GM19468 (cell line): ENCODE data around the gene CDC20.
"Not testable (repeated sequence)": the region's sequence is repeated elsewhere in the genome, so short reads cannot be mapped to it uniquely, and the experiment has no call there.

Source experiments
- ATAC-seq: cut with Tn5 transposase; IDR thresholded peaks from one replicate; pipeline ENCODE4 v1.9.1; 2021; ENCODE audit warnings: mild to moderate bottlenecking, moderate library complexity, moderate number of reproducible peaks; ENCODE audit not compliant: unreplicated experiment; ENCODE audit errors: extremely low read depth

Gene CDC20

GRCh38 chr1:43377831-43378230 lies 19.1 kb downstream of the CDC20 start:
- no peak for ATAC-seq

DNA sequence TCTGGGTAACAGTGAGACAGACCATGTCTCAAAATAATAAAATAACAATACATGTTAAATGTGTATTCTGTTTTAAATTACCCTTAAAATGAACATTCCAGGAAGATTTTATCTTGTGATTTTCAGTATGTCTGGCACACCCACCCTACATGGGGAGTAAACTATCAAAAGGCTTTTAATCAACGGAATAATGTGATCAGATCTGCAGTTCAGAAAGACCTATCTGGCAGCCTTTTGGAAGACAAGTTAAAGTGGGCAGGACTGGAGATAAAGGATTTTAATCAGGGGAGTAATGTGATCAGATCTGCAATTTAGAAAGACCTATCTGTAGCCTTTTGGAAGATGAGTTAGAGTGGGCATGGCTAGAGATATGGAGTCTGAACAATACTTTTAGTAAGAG lies 20.7 kb downstream of the CDC20 start:
- ATAC-seq: no peak

DNA sequence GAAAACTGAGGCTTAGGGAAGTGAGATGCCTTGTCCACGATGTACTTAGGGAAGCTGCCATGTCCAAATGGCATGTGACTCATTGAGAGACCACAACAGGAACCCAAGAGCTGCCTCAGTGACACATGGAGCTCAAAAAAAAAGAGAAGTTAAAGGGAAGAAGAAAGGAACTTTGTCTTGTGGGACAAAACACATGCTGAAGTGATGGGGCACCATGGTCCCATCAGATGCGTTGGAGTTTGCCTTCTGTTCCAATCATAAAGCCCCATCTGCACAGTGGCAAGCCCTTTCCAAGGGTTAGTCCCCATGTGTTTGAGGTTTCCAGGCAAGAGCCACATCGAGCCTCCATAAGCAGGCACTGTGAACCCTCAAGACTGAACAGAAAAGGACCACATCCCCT lies 22.8 kb downstream of the CDC20 start:
- ATAC-seq: no peak

GRCh38 chr1:43382027-43382779 lies 23.4 kb downstream of the CDC20 start:
- ATAC-seq: no peak

- ATAC-seq: no peak
Measured at GRCh38 chr1:43383449-43383848, 24.7 kb downstream of the CDC20 start.

GRCh38 chr1:43386676-43387075 lies 27.9 kb downstream of the CDC20 start:
- no peak for ATAC-seq

DNA sequence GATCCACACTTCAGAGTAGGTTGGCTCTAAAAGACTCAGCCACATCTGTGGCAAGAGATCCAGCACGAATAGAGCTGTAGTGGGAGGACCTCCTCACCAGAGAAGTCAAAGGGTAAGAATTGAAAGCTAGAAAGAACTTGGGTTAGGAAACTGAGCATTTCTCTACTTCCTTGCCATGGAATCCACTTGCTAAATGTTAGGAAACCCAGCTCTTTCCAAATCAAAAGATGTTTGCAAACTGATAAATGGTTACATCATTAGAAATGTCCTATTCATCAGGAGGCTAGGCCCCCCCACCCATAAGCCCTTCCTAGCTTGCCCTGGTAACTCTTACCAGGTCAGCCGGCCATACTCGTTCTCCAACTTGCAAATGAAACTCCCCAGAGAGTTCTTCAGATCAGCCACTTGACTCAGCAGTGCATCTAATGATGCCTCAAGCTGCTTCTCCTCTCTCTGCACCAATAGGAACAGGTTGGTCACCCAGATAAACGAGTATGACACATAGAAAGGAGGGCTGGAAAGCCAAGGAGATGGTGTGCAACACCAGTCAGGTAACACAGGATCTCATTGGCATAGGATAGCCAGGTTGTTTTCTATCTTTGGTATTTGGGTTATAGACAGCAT lies 29.3 kb downstream of the CDC20 start:
- no peak for ATAC-seq

GRCh38 chr1:43388613-43389012 lies 29.8 kb downstream of the CDC20 start:
- ATAC-seq: no peak

GRCh38 chr1:43389326-43390313 lies 30.8 kb downstream of the CDC20 start, which contains the start of the genes MED8 and SZT2:
Gene MED8 (minus strand): TSS chr1:43389800. CDS start chr1:43389764, 36 bp downstream.
Gene SZT2 (plus strand): TSS chr1:43389899. CDS start chr1:43389969, 70 bp downstream.
- ATAC-seq: peak; percentile 77

- no peak for ATAC-seq
Measured at GRCh38 chr1:43392702-43393101, 33.9 kb downstream of the CDC20 start.

DNA sequence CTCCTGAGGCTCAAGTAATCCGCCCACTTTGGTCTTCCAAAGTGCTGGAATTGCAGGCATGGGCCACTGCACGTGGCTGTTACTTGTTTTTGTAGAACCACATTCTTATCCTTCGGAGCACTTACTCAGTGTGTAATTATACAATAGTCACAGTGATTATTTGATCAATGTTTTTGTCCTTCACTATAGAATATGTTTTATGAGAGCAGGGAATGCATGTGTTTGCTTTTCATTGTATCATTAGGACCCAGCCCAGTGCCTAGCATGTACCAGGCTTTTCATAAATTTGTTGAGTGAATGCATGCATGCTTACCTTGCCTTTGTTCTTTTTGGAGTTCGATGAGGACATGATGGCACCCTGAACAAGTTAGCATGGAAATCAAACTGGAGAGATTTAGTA lies 36.7 kb downstream of the CDC20 start:
- ATAC-seq: no peak

DNA sequence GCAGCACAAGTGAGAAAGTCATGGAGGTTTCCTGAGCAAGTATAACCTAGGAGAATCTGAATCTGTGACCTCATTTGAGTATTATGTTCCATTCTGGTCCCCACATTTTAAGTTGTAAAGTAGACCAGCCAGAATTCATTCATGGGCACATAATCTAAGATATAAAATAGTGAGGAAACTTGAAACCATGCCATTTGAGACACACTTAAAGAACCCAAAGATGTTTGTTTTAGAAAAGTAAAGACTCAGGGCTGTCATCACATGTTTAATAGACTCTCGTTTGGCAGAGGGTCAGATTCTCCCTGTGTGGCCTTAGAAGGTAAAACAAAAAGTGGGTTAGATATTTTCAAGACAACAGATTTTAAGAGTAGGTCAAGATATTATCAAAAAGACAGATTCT lies 37.3 kb downstream of the CDC20 start:
- no peak for ATAC-seq

DNA sequence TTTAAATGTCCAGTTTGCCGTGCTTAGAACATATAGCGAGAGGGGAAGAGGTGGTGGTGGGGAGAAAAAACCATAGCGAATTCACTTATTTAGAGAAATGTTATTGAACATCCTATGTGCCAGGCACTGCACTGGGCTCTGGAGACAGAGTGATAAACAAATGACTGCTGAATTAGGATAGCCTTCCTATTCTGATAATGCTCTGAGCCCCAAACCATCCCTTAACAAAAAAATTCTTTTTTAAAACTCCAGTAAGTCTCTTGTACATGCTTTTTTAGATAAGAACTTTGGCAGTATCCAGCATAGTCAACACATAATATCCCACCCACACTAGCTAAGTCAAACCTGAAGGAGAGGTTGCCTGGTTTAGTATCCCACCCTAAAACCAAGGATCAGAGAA lies 39.4 kb downstream of the CDC20 start:
- no peak for ATAC-seq

DNA sequence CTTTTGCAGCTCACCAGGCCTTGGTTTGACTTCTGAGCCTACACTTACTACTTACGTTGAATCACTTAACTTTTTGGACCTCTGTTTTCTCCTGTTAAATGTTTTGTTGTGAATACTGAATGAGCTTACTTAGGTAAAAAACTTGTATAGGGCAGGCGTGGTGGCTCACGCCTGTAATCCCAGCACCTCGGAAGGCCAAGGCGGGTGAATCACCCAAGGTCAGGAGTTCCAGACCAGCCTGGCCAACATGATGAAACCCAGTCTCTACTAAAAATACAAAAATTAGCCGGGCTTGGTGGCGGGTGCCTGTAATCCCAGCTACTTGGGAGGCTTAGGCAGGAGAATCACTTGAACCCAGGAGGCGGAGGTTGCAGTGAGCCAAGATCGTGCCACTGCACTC lies 41.7 kb downstream of the CDC20 start:
- ATAC-seq: not testable (repeated sequence)

GRCh38 chr1:43402089-43402865 lies 43.5 kb downstream of the CDC20 start:
- ATAC-seq: no peak

GRCh38 chr1:43404353-43404752 lies 45.6 kb downstream of the CDC20 start:
- no peak for ATAC-seq

- ATAC-seq: no peak
Measured at GRCh38 chr1:43405219-43405875, 46.6 kb downstream of the CDC20 start.

DNA sequence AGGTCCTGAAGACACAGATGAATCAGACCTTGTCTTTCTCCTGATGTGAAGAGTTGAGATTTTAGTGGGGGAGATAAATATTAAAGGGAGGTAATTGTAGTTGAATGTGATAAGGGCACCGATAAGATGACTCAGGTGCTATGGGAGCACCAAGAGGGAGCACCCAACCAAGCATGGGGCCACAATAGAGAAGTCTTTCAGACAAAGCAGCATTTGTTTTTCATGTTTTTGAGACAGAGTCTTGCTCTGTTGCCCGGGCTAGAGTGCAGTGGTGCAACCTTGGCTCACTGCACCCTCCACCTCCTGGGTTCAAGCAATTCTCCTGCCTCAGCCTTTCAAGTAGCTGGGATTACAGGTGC lies 47.1 kb downstream of the CDC20 start:
- no peak for ATAC-seq

- ATAC-seq: no peak
Measured at GRCh38 chr1:43410571-43410970, 51.8 kb downstream of the CDC20 start.
